ENCODE measurements around the gene C1QL1. TPM values are rescaled to one million over a fixed set of nuclear protein-coding genes. Genes with fewer than 3 reads are reported as not detected.
A peak's percentile ranks its signal among the peaks of the same experiment; 100 is the strongest.

C1QL1 gene
- total and polyA plus RNA-seq, 4 experiments from 2014 or later: not detected

- H3K4me1 Mint-ChIP-seq: no peaks in the 10 kb centered on the region
- Histone ChIP-seq H3K4me1 (ENCODE audit: insufficient read depth, low read length) (no peaks in the 10 kb centered on the region), H3K27me3 (ENCODE audit: insufficient read depth, low read length) (peaks cover 5% of the 10 kb centered on the region), H3K4me3 (ENCODE audit: low read length in 2 of 2) (no peak overlapping the region), H3K36me3 (ENCODE audit: insufficient read depth, low read length) (no peaks in the 10 kb centered on the region), H3K27ac (ENCODE audit: low read depth, low read length) (no peak overlapping the region), H3K9me3 (ENCODE audit: control insufficient read depth in 1 of 2, low read length in 2 of 2) (no peaks in the 10 kb centered on the region)
- H3K9me3 Mint-ChIP-seq: no peaks in the 10 kb centered on the region
- H3K36me3 Mint-ChIP-seq: no peaks in the 10 kb centered on the region
- ChIA-PET POLR2A (ENCODE audit: partially characterized antibody) (no interaction called here), CTCF (ENCODE audit: partially characterized antibody) (no interaction called here)
- intact Hi-C loops (cut with micrococcal nuclease): no loop called here
- DNase-seq: no peak
- H3K27me3 Mint-ChIP-seq: peaks cover 16 to 33% of the 10 kb centered on the region in 2 donors
- H3K27ac Mint-ChIP-seq: no peak overlapping the region
- H3K4me3 Mint-ChIP-seq: no peak overlapping the region
Observed at GRCh38 chr17:44977814-44978550, 9.9 kb upstream of the C1QL1 start.

DNA sequence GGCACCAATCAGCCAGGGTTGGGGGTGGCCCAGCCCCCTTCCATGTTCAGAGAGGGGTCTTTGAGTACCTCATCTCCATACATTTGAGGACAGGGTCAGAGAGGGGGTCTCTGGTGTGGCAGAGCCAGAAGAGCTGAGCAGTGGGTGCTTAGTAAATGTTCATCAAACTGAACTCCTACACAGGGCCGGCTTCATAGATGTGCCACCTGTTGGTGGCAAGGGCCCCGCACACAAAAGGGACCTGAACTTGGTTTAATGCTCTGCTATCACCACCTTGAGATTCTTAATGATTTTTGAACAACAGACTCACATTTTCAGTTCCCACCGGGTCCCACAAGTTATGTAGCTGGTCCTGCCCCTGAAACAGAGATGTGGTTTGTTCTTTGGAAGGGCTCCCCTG lies 9.0 kb upstream of the C1QL1 start:
- no peaks in the 10 kb centered on the region for H3K9me3 ChIP-seq (ENCODE audit: control insufficient read depth in 1 of 2, low read length in 2 of 2)
- no peaks in the 10 kb centered on the region for H3K36me3 ChIP-seq (ENCODE audit: insufficient read depth, low read length)
- intact Hi-C loops (cut with micrococcal nuclease): no loop called here
- peaks cover 0 to 2% (median 0%) of the 10 kb centered on the region in 4 donors for H3K4me1 Mint-ChIP-seq
- no peaks in the 10 kb centered on the region for H3K9me3 Mint-ChIP-seq
- no peak overlapping the region for H3K27ac Mint-ChIP-seq
- H3K27ac ChIP-seq (ENCODE audit: low read depth, low read length): no peak overlapping the region
- no peak overlapping the region for H3K4me3 ChIP-seq (ENCODE audit: low read length in 2 of 2)
- H3K4me3 Mint-ChIP-seq: no peak overlapping the region
- POLR2A ChIA-PET (ENCODE audit: partially characterized antibody): no interaction called here
- H3K27me3 ChIP-seq (ENCODE audit: insufficient read depth, low read length): peaks cover 5% of the 10 kb centered on the region
- no peaks in the 10 kb centered on the region for H3K4me1 ChIP-seq (ENCODE audit: insufficient read depth, low read length)
- CTCF ChIA-PET (ENCODE audit: partially characterized antibody): no interaction called here
- no peaks in the 10 kb centered on the region for H3K36me3 Mint-ChIP-seq
- H3K27me3 Mint-ChIP-seq: peaks cover 12 to 40% of the 10 kb centered on the region in 2 donors
- no peak for DNase-seq

DNA sequence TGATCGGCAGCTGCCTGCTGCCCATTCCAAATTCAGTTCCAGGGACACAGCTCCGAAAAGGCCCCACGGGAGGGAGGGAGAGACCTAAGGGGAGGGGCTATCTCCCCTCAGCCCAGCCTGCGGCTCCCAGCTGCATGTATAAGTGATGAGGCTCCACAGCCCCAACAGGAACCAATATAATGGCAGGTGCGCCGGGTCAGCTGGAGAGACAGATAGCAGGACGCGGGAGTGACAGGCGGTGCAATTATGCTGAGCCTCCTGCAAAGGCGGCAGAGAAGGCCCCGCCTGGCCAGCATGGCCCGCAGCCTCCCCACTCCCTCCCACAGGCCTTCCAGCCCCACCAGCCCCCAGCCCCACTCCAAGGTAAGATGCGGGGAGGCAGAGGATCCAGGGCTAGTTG lies 8.1 kb upstream of the C1QL1 start:
- Mint-ChIP-seq H3K9me3 (no peaks in the 10 kb centered on the region), H3K36me3 (no peaks in the 10 kb centered on the region), H3K4me3 (no peak overlapping the region), H3K27me3 (peaks cover 12 to 39% of the 10 kb centered on the region in 2 donors), H3K4me1 (peaks cover 0 to 4% (median 0%) of the 10 kb centered on the region in 4 donors), H3K27ac (no peak overlapping the region)
- POLR2A ChIA-PET (ENCODE audit: partially characterized antibody): no interaction called here
- H3K4me3 ChIP-seq (ENCODE audit: low read length in 2 of 2): no peak overlapping the region
- H3K36me3 ChIP-seq (ENCODE audit: insufficient read depth, low read length): no peaks in the 10 kb centered on the region
- no peaks in the 10 kb centered on the region for H3K4me1 ChIP-seq (ENCODE audit: insufficient read depth, low read length)
- DNase-seq: no peak
- intact Hi-C loops (cut with micrococcal nuclease): no loop called here
- H3K9me3 ChIP-seq (ENCODE audit: control insufficient read depth in 1 of 2, low read length in 2 of 2): no peaks in the 10 kb centered on the region
- peaks cover 5% of the 10 kb centered on the region for H3K27me3 ChIP-seq (ENCODE audit: insufficient read depth, low read length)
- CTCF ChIA-PET (ENCODE audit: partially characterized antibody): no interaction called here
- H3K27ac ChIP-seq (ENCODE audit: low read depth, low read length): no peak overlapping the region

- H3K4me1 Mint-ChIP-seq: peaks cover 7 to 20% (median 17%) of the 10 kb centered on the region in 4 donors
- H3K9me3 Mint-ChIP-seq: peaks cover 0 to 3% (median 0%) of the 10 kb centered on the region in 8 donors
- H3K27me3 ChIP-seq (ENCODE audit: insufficient read depth, low read length): peaks cover 19% of the 10 kb centered on the region
- peaks cover 19% of the 10 kb centered on the region for H3K4me1 ChIP-seq (ENCODE audit: insufficient read depth, low read length)
- ChIA-PET CTCF (ENCODE audit: partially characterized antibody) (no interaction called here), POLR2A (ENCODE audit: partially characterized antibody) (no interaction called here)
- H3K9me3 ChIP-seq (ENCODE audit: control insufficient read depth in 1 of 2, low read length in 2 of 2): no peaks in the 10 kb centered on the region
- peak overlapping the region in 1 of 8 donors; percentile 10 for H3K4me3 Mint-ChIP-seq
- no peaks in the 10 kb centered on the region for H3K36me3 Mint-ChIP-seq
- H3K27ac ChIP-seq (ENCODE audit: low read depth, low read length): no peak overlapping the region
- no peak overlapping the region for H3K27ac Mint-ChIP-seq
- intact Hi-C loops (cut with micrococcal nuclease): no loop called here
- no peak for DNase-seq
- H3K27me3 Mint-ChIP-seq: peaks cover 7 to 40% of the 10 kb centered on the region in 2 donors
- H3K36me3 ChIP-seq (ENCODE audit: insufficient read depth, low read length): no peaks in the 10 kb centered on the region
- no peak overlapping the region for H3K4me3 ChIP-seq (ENCODE audit: low read length in 2 of 2)
Observed at GRCh38 chr17:44972953-44973352, 4.8 kb upstream of the C1QL1 start.

DNA sequence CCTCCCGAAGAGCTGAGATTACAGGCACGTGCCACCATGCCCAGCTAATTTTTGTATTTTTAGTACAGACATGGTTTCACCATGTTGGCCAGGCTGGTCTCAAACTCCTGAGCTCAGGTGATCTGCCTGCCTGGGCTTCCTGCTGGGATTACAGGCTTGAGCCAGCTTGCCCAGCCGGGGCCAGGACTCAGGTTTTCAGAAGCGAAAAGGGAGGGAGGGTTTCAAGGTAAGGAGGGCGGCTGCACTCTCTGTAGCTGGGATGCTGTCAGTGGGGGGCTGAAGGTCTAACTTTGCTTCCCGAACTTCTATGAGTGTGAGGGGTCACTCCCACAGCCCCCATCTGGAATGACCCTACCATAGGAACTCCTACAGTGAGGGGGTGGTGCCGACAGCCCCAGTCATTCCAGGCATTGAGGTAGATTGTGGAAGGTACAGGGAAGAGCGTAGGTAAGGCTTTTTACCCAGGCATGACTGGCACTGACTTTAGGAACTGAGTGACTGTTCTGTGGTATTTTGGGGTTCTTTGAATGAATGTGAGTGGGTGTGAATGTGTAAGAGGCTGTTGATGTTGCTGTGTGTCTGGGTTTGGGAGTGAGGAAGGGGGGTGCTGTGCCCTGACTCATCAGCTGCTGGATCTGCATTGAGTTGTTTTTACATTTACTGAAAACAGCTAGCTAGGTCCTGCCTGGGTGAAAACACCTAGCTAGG lies 3.8 kb upstream of the C1QL1 start:
- Mint-ChIP-seq H3K36me3 (no peaks in the 10 kb centered on the region), H3K27me3 (peaks cover 9 to 40% of the 10 kb centered on the region in 2 donors), H3K9me3 (peaks cover 0 to 3% (median 0%) of the 10 kb centered on the region in 8 donors), H3K4me3 (no peak overlapping the region), H3K27ac (no peak overlapping the region), H3K4me1 (peaks cover 8 to 25% (median 20%) of the 10 kb centered on the region in 4 donors)
- peak in 1 of 5 donors; percentile 58 for DNase-seq
- Histone ChIP-seq H3K36me3 (ENCODE audit: insufficient read depth, low read length) (no peaks in the 10 kb centered on the region), H3K9me3 (ENCODE audit: control insufficient read depth in 1 of 2, low read length in 2 of 2) (no peaks in the 10 kb centered on the region), H3K4me3 (ENCODE audit: low read length in 2 of 2) (no peak overlapping the region), H3K4me1 (ENCODE audit: insufficient read depth, low read length) (peaks cover 25% of the 10 kb centered on the region), H3K27me3 (ENCODE audit: insufficient read depth, low read length) (peaks cover 22% of the 10 kb centered on the region), H3K27ac (ENCODE audit: low read depth, low read length) (no peak overlapping the region)
- intact Hi-C loops (cut with micrococcal nuclease): no loop called here
- POLR2A ChIA-PET (ENCODE audit: partially characterized antibody): no interaction called here
- CTCF ChIA-PET (ENCODE audit: partially characterized antibody): no interaction called here

GRCh38 chr17:44970136-44970741 lies 2.1 kb upstream of the C1QL1 start:
- Histone ChIP-seq H3K9me3 (ENCODE audit: control insufficient read depth in 1 of 2, low read length in 2 of 2) (no peaks in the 10 kb centered on the region), H3K27me3 (ENCODE audit: insufficient read depth, low read length) (peaks cover 36% of the 10 kb centered on the region), H3K36me3 (ENCODE audit: insufficient read depth, low read length) (no peaks in the 10 kb centered on the region), H3K4me1 (ENCODE audit: insufficient read depth, low read length) (peaks cover 28% of the 10 kb centered on the region), H3K4me3 (ENCODE audit: low read length in 2 of 2) (peak overlapping the region in 1 of 2 donors; percentile 5), H3K27ac (ENCODE audit: low read depth, low read length) (no peak overlapping the region)
- Mint-ChIP-seq H3K9me3 (peaks cover 0 to 3% (median 0%) of the 10 kb centered on the region in 8 donors), H3K4me3 (peak overlapping the region in 7 of 8 donors; percentile 64 to 90 (median 74)), H3K36me3 (no peaks in the 10 kb centered on the region), H3K4me1 (peaks cover 12 to 37% (median 24%) of the 10 kb centered on the region in 4 donors), H3K27ac (no peak overlapping the region), H3K27me3 (peaks cover 20 to 49% of the 10 kb centered on the region in 2 donors)
- ChIA-PET POLR2A (ENCODE audit: partially characterized antibody) (no interaction called here), CTCF (ENCODE audit: partially characterized antibody) (no interaction called here)
- intact Hi-C loops (cut with micrococcal nuclease): no loop called here
- peak in 2 of 5 donors; percentile 14 to 49 for DNase-seq
